ENCODE results near the gene BAIAP2. TPM values are rescaled to one million over a fixed set of nuclear protein-coding genes. Genes with fewer than 3 reads are reported as not detected.

BAIAP2 gene
- total and polyA plus RNA-seq, 10 of the 15 experiments (the other 5 are each of a cell fraction or from before 2014, with no cell fraction given): 0.15 to 1.2 (median 0.46) TPM; not detected in 2

DNA sequence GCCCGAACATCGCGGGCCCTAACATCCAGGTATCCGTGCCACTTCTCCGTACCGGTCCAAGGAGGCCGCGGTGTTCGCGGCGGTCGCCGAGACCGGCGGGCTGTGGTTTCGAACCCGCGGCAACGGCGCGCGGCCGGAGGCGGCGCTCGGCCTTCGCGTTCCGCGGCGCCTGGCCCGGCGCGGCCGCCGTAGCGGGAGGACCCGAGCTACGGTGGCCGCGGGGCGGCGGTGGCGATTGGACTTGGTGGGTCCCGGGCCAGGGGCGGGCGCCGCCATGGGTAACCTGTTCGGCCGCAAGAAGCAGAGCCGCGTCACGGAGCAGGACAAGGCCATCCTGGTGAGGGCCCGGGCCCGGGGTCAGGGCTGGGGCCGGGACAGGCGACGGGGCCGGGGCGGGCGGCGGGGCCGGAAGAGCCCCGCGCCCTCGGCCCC, 43.3 kb upstream of the BAIAP2 start, which contains the start of gene CHMP6:
Gene CHMP6, plus strand, starts transcription at position 197 of the 432 bp plus-strand sequence. Its CDS starts 78 bp downstream, at position 275.
- in situ Hi-C loops (cut with MboI): no loop called here
- FAIRE-seq: peak; percentile 23
- ATAC-seq: peak; percentile 55
- Histone ChIP-seq H3K9ac (ENCODE audit: control insufficient read depth, insufficient read depth, low read length) (peak within 1 kb of the TSS; percentile 89), H4K20me1 (ENCODE audit: control insufficient read depth, insufficient read depth) (no peaks in the 10 kb centered on the region), H2AFZ (ENCODE audit: control insufficient read depth, low read depth, low read length) (peak within 1 kb of the TSS; percentile 99), H3K27ac (ENCODE audit: control insufficient read depth, insufficient read depth) (peak within 1 kb of the TSS; percentile 69), H3K4me2 (ENCODE audit: control insufficient read depth, insufficient read depth) (peak within 1 kb of the TSS; percentile 86), H3K79me2 (ENCODE audit: control insufficient read depth, insufficient read depth, low read length) (peaks cover 15% of the 10 kb centered on the region), H3K4me1 (ENCODE audit: control insufficient read depth, insufficient read depth, low read length) (peaks cover 18% of the 10 kb centered on the region), H3K36me3 (ENCODE audit: control insufficient read depth in 2 of 2, insufficient read depth in 2 of 2, low read length in 1 of 2) (peaks cover 2% of the 10 kb centered on the region in 2 experiments; a peak in 3 of 4 replicates), H3K27me3 (replicated peaks in 1 of 2; ENCODE audit: control insufficient read depth in 2 of 2, insufficient read depth in 2 of 2, low read length in 1 of 2) (no peaks in the 10 kb centered on the region; a peak in 1 of 4 replicates), H3K4me3 (peak within 1 kb of the TSS; percentile 97), H3K9me3 (replicated peaks; ENCODE audit: control insufficient read depth, insufficient read depth, low read length) (no peaks in the 10 kb centered on the region)
- no TSS peak for BruUV-seq (replicated peaks)
- ChIA-PET RAD21 (ENCODE audit: unreplicated experiment) (no interaction called here), POLR2A (interaction anchor here (1.2 kb wide), 1 partner anchor 447 kb away, joined by 7 read pairs; the partner anchor contains the start of gene RPTOR), CTCF (interaction anchor here (0.6 kb wide), 1 partner anchor 105 kb away, joined by 3 read pairs; no protein-coding TSS in a partner anchor), SMC1A (ENCODE audit: uncharacterized antibody, unreplicated experiment) (no interaction called here)
- intact Hi-C loops (cut with micrococcal nuclease; ENCODE audit: unreplicated experiment): no loop called here
- no peak for DNase-seq (ENCODE audit: low read depth, low spot score)
- under 1% methylated on average over 45 of the region's 66 CpGs for WGBS (ENCODE audit: insufficient coverage, insufficient replicate concordance, low lambda C conversion rate, missing lambda C conversion rate)
- TF ChIP-seq NFYB (IDR thresholded peaks at IDR 0.05; ENCODE audit: insufficient read depth, low read depth, low read length): no peak
- TF ChIP-seq MYB (IDR thresholded peaks at IDR 0.05; ENCODE audit: borderline replicate concordance, low read depth, low read length): no peak
- TF ChIP-seq JUND (IDR thresholded peaks at IDR 0.05; ENCODE audit: low read depth, low read length): no peak
- TF ChIP-seq SUZ12 (IDR thresholded peaks at IDR 0.05; ENCODE audit: unreplicated experiment): no peak
- TF ChIP-seq TCF7 (IDR thresholded peaks at IDR 0.05; ENCODE audit: borderline replicate concordance): no peak
- no peak for TF ChIP-seq E4F1 (IDR thresholded peaks at IDR 0.05; ENCODE audit: borderline replicate concordance, partially characterized antibody)
- TF ChIP-seq, protein P1, sequence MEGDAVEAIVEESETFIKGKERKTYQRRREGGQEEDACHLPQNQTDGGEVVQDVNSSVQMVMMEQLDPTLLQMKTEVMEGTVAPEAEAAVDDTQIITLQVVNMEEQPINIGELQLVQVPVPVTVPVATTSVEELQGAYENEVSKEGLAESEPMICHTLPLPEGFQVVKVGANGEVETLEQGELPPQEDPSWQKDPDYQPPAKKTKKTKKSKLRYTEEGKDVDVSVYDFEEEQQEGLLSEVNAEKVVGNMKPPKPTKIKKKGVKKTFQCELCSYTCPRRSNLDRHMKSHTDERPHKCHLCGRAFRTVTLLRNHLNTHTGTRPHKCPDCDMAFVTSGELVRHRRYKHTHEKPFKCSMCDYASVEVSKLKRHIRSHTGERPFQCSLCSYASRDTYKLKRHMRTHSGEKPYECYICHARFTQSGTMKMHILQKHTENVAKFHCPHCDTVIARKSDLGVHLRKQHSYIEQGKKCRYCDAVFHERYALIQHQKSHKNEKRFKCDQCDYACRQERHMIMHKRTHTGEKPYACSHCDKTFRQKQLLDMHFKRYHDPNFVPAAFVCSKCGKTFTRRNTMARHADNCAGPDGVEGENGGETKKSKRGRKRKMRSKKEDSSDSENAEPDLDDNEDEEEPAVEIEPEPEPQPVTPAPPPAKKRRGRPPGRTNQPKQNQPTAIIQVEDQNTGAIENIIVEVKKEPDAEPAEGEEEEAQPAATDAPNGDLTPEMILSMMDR (IDR thresholded peaks at IDR 0.05 in 2 of 3, conservative IDR thresholded peaks at IDR 0.05 in 1 of 3; ENCODE audit: control insufficient read depth in 2 of 3, extremely low read depth in 1 of 3, insufficient read depth in 1 of 3, low read depth in 3 of 3, low read length in 3 of 3): peak in 1 of 3 experiments; percentile 12; a peak in 2 of 6 replicates
- no peak for TF ChIP-seq MYC (IDR thresholded peaks at IDR 0.05; ENCODE audit: insufficient read depth, insufficient read length, insufficient replicate concordance, low read length, severe bottlenecking)
- TF ChIP-seq NBN (IDR thresholded peaks at IDR 0.05): no peak
- no peak for TF ChIP-seq PML (IDR thresholded peaks at IDR 0.05; ENCODE audit: low read length)
- no peak for TF ChIP-seq POLR2AphosphoS2 (IDR thresholded peaks at IDR 0.05; ENCODE audit: low read depth, low read length)
- TF ChIP-seq KLF5 (IDR thresholded peaks at IDR 0.05; ENCODE audit: partially characterized antibody): no peak
- no peak for TF ChIP-seq IRF5 (IDR thresholded peaks at IDR 0.05; ENCODE audit: borderline replicate concordance)
- TF ChIP-seq, protein P2, sequence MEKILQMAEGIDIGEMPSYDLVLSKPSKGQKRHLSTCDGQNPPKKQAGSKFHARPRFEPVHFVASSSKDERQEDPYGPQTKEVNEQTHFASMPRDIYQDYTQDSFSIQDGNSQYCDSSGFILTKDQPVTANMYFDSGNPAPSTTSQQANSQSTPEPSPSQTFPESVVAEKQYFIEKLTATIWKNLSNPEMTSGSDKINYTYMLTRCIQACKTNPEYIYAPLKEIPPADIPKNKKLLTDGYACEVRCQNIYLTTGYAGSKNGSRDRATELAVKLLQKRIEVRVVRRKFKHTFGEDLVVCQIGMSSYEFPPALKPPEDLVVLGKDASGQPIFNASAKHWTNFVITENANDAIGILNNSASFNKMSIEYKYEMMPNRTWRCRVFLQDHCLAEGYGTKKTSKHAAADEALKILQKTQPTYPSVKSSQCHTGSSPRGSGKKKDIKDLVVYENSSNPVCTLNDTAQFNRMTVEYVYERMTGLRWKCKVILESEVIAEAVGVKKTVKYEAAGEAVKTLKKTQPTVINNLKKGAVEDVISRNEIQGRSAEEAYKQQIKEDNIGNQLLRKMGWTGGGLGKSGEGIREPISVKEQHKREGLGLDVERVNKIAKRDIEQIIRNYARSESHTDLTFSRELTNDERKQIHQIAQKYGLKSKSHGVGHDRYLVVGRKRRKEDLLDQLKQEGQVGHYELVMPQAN (conservative IDR thresholded peaks at IDR 0.05): peak; percentile 72; the same call in 1 of the 2 replicates
- TF ChIP-seq ZNF217 (IDR thresholded peaks at IDR 0.05): peak; percentile 97
